Measurements from ENCODE around the gene LENG9. TPM values are rescaled to one million over a fixed set of nuclear protein-coding genes. Genes with fewer than 3 reads are reported as not detected.
"Not testable (repeated sequence)": the region's sequence is repeated elsewhere in the genome, so short reads cannot be mapped to it uniquely, and the experiment has no call there.

Gene LENG9
- total RNA-seq, 1 donor from 2014 or later: 4.2 TPM

- peaks cover 26 to 38% (median 27%) of the 10 kb centered on the region in 3 donors for H3K4me1 ChIP-seq (ENCODE audit: control insufficient read depth in 3 of 3, insufficient read depth in 3 of 3, low read length in 3 of 3)
- no peak overlapping the region for H3K27ac ChIP-seq (ENCODE audit: low read depth, low read length)
- H3K36me3 ChIP-seq (ENCODE audit: control insufficient read depth in 3 of 3, insufficient read depth in 3 of 3, low read length in 3 of 3): peaks cover 71 to 81% (median 81%) of the 10 kb centered on the region in 3 donors
- no peaks in the 10 kb centered on the region for H3K9me3 ChIP-seq (ENCODE audit: control insufficient read depth in 3 of 3, low read length in 3 of 3)
- H3K9ac ChIP-seq (ENCODE audit: low read depth in 1 of 3, low read length in 3 of 3): no peak overlapping the region
- H3K4me3 ChIP-seq (ENCODE audit: low read length in 3 of 3): no peak overlapping the region
- no peaks in the 10 kb centered on the region for H3K27me3 ChIP-seq (ENCODE audit: control insufficient read depth in 3 of 3, insufficient read depth in 3 of 3, low read length in 3 of 3)
Observed at GRCh38 chr19:54453921-54454780, 9.4 kb downstream of the LENG9 start.

GRCh38 chr19:54452626-54453025 lies 11.0 kb downstream of the LENG9 start:
- H3K27ac ChIP-seq (ENCODE audit: low read depth, low read length): no peak overlapping the region
- H3K4me3 ChIP-seq (ENCODE audit: low read length in 3 of 3): no peak overlapping the region
- peaks cover 27 to 45% (median 29%) of the 10 kb centered on the region in 3 donors for H3K4me1 ChIP-seq (ENCODE audit: control insufficient read depth in 3 of 3, insufficient read depth in 3 of 3, low read length in 3 of 3)
- H3K9me3 ChIP-seq (ENCODE audit: control insufficient read depth in 3 of 3, low read length in 3 of 3): no peaks in the 10 kb centered on the region
- no peak overlapping the region for H3K9ac ChIP-seq (ENCODE audit: low read depth in 1 of 3, low read length in 3 of 3)
- no peaks in the 10 kb centered on the region for H3K27me3 ChIP-seq (ENCODE audit: control insufficient read depth in 3 of 3, insufficient read depth in 3 of 3, low read length in 3 of 3)
- peaks cover 56 to 66% (median 65%) of the 10 kb centered on the region in 3 donors for H3K36me3 ChIP-seq (ENCODE audit: control insufficient read depth in 3 of 3, insufficient read depth in 3 of 3, low read length in 3 of 3)

GRCh38 chr19:54451997-54452396 lies 11.6 kb downstream of the LENG9 start:
- peaks cover 32 to 50% (median 33%) of the 10 kb centered on the region in 3 donors for H3K4me1 ChIP-seq (ENCODE audit: control insufficient read depth in 3 of 3, insufficient read depth in 3 of 3, low read length in 3 of 3)
- no peaks in the 10 kb centered on the region for H3K27me3 ChIP-seq (ENCODE audit: control insufficient read depth in 3 of 3, insufficient read depth in 3 of 3, low read length in 3 of 3)
- no peak overlapping the region for H3K27ac ChIP-seq (ENCODE audit: low read depth, low read length)
- no peaks in the 10 kb centered on the region for H3K9me3 ChIP-seq (ENCODE audit: control insufficient read depth in 3 of 3, low read length in 3 of 3)
- no peak overlapping the region for H3K9ac ChIP-seq (ENCODE audit: low read depth in 1 of 3, low read length in 3 of 3)
- no peak overlapping the region for H3K4me3 ChIP-seq (ENCODE audit: low read length in 3 of 3)
- H3K36me3 ChIP-seq (ENCODE audit: control insufficient read depth in 3 of 3, insufficient read depth in 3 of 3, low read length in 3 of 3): peaks cover 53 to 61% (median 60%) of the 10 kb centered on the region in 3 donors

- Histone ChIP-seq H3K4me1 (ENCODE audit: control insufficient read depth in 3 of 3, insufficient read depth in 3 of 3, low read length in 3 of 3) (peaks cover 32 to 50% (median 33%) of the 10 kb centered on the region in 3 donors), H3K9me3 (ENCODE audit: control insufficient read depth in 3 of 3, low read length in 3 of 3) (no peaks in the 10 kb centered on the region), H3K27ac (ENCODE audit: low read depth, low read length) (no peak overlapping the region), H3K9ac (ENCODE audit: low read depth in 1 of 3, low read length in 3 of 3) (peak overlapping the region in 2 of 3 donors; percentile 2 to 57), H3K27me3 (ENCODE audit: control insufficient read depth in 3 of 3, insufficient read depth in 3 of 3, low read length in 3 of 3) (no peaks in the 10 kb centered on the region), H3K4me3 (ENCODE audit: low read length in 3 of 3) (no peak overlapping the region), H3K36me3 (ENCODE audit: control insufficient read depth in 3 of 3, insufficient read depth in 3 of 3, low read length in 3 of 3) (peaks cover 47 to 56% (median 54%) of the 10 kb centered on the region in 3 donors)
Observed at GRCh38 chr19:54451331-54451871, 12.2 kb downstream of the LENG9 start.

DNA sequence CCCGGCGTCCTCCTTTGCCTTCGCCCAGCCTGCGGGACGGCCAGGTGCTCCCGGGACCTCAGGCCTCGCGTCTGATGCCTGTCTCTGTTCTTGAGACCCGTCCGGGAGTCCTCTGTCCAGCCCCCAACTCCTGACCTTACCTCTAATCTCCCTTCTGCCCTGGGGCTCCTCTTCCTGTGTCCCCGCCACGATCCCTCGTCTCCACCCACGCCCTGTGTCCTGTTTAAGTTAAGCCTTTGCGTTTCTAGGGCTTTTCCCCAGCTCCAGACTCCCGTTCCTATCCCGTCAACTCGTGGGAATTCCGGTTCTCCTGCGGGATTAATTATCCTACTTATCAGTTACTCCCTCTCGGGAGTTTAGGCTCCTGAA lies 13.9 kb downstream of the LENG9 start:
- H3K4me3 ChIP-seq (ENCODE audit: low read length in 3 of 3): peak overlapping the region; percentile 97 to 98 (median 97)
- no peaks in the 10 kb centered on the region for H3K9me3 ChIP-seq (ENCODE audit: control insufficient read depth in 3 of 3, low read length in 3 of 3)
- peaks cover 33 to 46% (median 43%) of the 10 kb centered on the region in 3 donors for H3K36me3 ChIP-seq (ENCODE audit: control insufficient read depth in 3 of 3, insufficient read depth in 3 of 3, low read length in 3 of 3)
- H3K4me1 ChIP-seq (ENCODE audit: control insufficient read depth in 3 of 3, insufficient read depth in 3 of 3, low read length in 3 of 3): peaks cover 32 to 50% (median 33%) of the 10 kb centered on the region in 3 donors
- no peaks in the 10 kb centered on the region for H3K27me3 ChIP-seq (ENCODE audit: control insufficient read depth in 3 of 3, insufficient read depth in 3 of 3, low read length in 3 of 3)
- peak overlapping the region; percentile 98 for H3K27ac ChIP-seq (ENCODE audit: low read depth, low read length)
- H3K9ac ChIP-seq (ENCODE audit: low read depth in 1 of 3, low read length in 3 of 3): peak overlapping the region; percentile 95 to 99 (median 97)

DNA sequence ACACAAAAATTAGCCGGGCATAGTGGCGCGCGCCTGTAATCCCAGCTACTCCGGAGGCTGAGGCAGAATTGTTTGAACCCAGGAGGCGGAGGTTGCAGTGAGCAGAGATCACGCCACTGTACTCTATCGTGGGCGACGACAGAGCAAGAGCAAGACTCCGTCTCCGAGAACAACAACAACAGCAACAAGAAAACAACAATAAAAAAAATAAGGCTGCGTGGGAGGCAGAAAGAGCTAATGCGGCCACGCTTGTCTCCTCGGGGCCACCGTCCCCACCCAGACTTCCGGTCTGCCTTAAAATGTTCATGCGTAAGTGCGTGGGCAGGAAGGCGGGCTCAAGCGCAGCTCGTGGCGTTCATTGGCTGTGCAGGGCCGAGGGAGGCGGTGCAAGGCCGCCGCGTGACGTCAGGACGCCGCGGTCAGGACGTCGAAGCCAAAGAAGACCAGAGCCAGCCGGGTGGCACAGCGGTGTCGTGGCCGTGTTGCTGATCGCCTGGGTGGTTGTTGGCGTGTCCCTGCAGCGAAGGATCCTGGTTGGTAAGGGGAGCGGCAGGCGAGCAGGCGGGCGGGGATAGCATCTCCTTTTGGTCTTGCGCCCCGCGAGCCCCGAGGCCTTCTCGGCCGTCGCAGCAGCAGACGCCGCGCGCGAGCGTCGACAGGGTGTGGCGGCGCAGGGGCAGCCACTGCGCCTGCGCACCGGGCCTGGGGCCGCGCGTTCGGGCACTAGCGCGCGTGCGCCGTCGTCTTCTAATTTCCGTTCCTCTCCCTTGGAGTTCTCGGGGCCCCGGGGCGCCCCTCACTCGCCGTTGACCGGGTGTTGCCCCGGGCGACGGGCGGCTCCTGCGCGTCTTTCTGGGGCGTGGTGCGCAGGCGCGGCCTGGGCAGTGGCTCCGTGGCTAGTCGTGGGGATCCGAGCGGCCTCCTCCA lies 14.5 kb downstream of the LENG9 start, which contains the start of gene LENG8:
Gene LENG8 (plus strand): TSS at position 426 of the 927 bp plus-strand sequence. CDS start 2,146 bp downstream, outside the sequence.
- Histone ChIP-seq H3K9ac (ENCODE audit: low read depth in 1 of 3, low read length in 3 of 3) (peak within 1 kb of the TSS; percentile 95 to 99 (median 97)), H3K9me3 (ENCODE audit: control insufficient read depth in 3 of 3, low read length in 3 of 3) (no peaks in the 10 kb centered on the region), H3K27ac (ENCODE audit: low read depth, low read length) (peak within 1 kb of the TSS; percentile 98), H3K36me3 (ENCODE audit: control insufficient read depth in 3 of 3, insufficient read depth in 3 of 3, low read length in 3 of 3) (peaks cover 28 to 41% (median 39%) of the 10 kb centered on the region in 3 donors), H3K4me1 (ENCODE audit: control insufficient read depth in 3 of 3, insufficient read depth in 3 of 3, low read length in 3 of 3) (peaks cover 32 to 50% (median 33%) of the 10 kb centered on the region in 3 donors), H3K27me3 (ENCODE audit: control insufficient read depth in 3 of 3, insufficient read depth in 3 of 3, low read length in 3 of 3) (no peaks in the 10 kb centered on the region), H3K4me3 (ENCODE audit: low read length in 3 of 3) (peak within 1 kb of the TSS; percentile 97 to 98 (median 97))

GRCh38 chr19:54448040-54448773 lies 15.4 kb downstream of the LENG9 start:
- Histone ChIP-seq H3K27me3 (ENCODE audit: control insufficient read depth in 3 of 3, insufficient read depth in 3 of 3, low read length in 3 of 3) (no peaks in the 10 kb centered on the region), H3K4me3 (ENCODE audit: low read length in 3 of 3) (peak overlapping the region; percentile 97 to 98 (median 97)), H3K9me3 (ENCODE audit: control insufficient read depth in 3 of 3, low read length in 3 of 3) (no peaks in the 10 kb centered on the region), H3K4me1 (ENCODE audit: control insufficient read depth in 3 of 3, insufficient read depth in 3 of 3, low read length in 3 of 3) (peaks cover 32 to 44% (median 33%) of the 10 kb centered on the region in 3 donors), H3K9ac (ENCODE audit: low read depth in 1 of 3, low read length in 3 of 3) (peak overlapping the region; percentile 95 to 99 (median 97)), H3K27ac (ENCODE audit: low read depth, low read length) (peak overlapping the region; percentile 98), H3K36me3 (ENCODE audit: control insufficient read depth in 3 of 3, insufficient read depth in 3 of 3, low read length in 3 of 3) (peaks cover 20 to 33% (median 31%) of the 10 kb centered on the region in 3 donors)

- not testable (repeated sequence) for H3K9ac ChIP-seq (ENCODE audit: low read depth in 1 of 3, low read length in 3 of 3); H3K27me3 ChIP-seq (ENCODE audit: control insufficient read depth in 3 of 3, insufficient read depth in 3 of 3, low read length in 3 of 3); H3K9me3 ChIP-seq (ENCODE audit: control insufficient read depth in 3 of 3, low read length in 3 of 3); H3K4me3 ChIP-seq (ENCODE audit: low read length in 3 of 3); H3K27ac ChIP-seq (ENCODE audit: low read depth, low read length)
- H3K36me3 ChIP-seq (ENCODE audit: control insufficient read depth in 3 of 3, insufficient read depth in 3 of 3, low read length in 3 of 3): peaks cover 4 to 14% (median 12%) of the 10 kb centered on the region in 3 donors
- H3K4me1 ChIP-seq (ENCODE audit: control insufficient read depth in 3 of 3, insufficient read depth in 3 of 3, low read length in 3 of 3): peaks cover 22 to 31% (median 25%) of the 10 kb centered on the region in 3 donors
Observed at GRCh38 chr19:54446349-54446748, 17.2 kb downstream of the LENG9 start.

- Histone ChIP-seq H3K4me3 (ENCODE audit: low read length in 3 of 3) (no peak overlapping the region), H3K36me3 (ENCODE audit: control insufficient read depth in 3 of 3, insufficient read depth in 3 of 3, low read length in 3 of 3) (peaks cover 6 to 9% (median 8%) of the 10 kb centered on the region in 3 donors), H3K27ac (ENCODE audit: low read depth, low read length) (no peak overlapping the region)
Observed at GRCh38 chr19:54444737-54445136, 18.8 kb downstream of the LENG9 start.

More at GRCh38 chr19:54444737-54445136, 18.8 kb downstream of the LENG9 start:
- H3K27me3 ChIP-seq (ENCODE audit: control insufficient read depth in 3 of 3, insufficient read depth in 3 of 3, low read length in 3 of 3): no peaks in the 10 kb centered on the region
- H3K9me3 ChIP-seq (ENCODE audit: control insufficient read depth in 3 of 3, low read length in 3 of 3): no peaks in the 10 kb centered on the region
- peaks cover 6 to 15% (median 9%) of the 10 kb centered on the region in 3 donors for H3K4me1 ChIP-seq (ENCODE audit: control insufficient read depth in 3 of 3, insufficient read depth in 3 of 3, low read length in 3 of 3)
- no peak overlapping the region for H3K9ac ChIP-seq (ENCODE audit: low read depth in 1 of 3, low read length in 3 of 3)
